Cardiac septum (tissue), 1 donor: Measurements from ENCODE around the gene MRPL22. TPM values are rescaled to one million over a fixed set of nuclear protein-coding genes. Genes with fewer than 3 reads are reported as not detected.
"Not testable (repeated sequence)": the region's sequence is repeated elsewhere in the genome, so short reads cannot be mapped to it uniquely, and the experiment has no call there.

Experiments used
- DNase-seq: peaks from one replicate; pipeline ENCODE4 v3.0.0-alpha.2; 2020; ENCODE audit warnings: low spot score
- intact Hi-C: fragments of 100-400 bp; cut with DNase I; formaldehyde crosslinking; loops from one replicate; pipeline ENCODE4 v1.14.0; 2022
- total RNA-seq: library from RNA; stranded (reverse); fragmentation: NEBNext Ultra II Directional; extraction: Animal tissue kit (Norgen Biotek cat#: 25700); gene quantifications from one replicate; pipeline ENCODE4 v1.2.1, GENCODE V29; 2021
- donor health status: DM: no; HTN: no; CAD: no.

The MRPL22 gene
- total RNA-seq, 1 donor from 2014 or later: 60.8 TPM

GRCh38 chr5:154977409-154977808 is 36.5 kb downstream of the MRPL22 start:
- intact Hi-C loops: no loop called here
- no peak for DNase-seq

GRCh38 chr5:154978294-154978693 is 37.4 kb downstream of the MRPL22 start:
- intact Hi-C loops, DNase-seq: not testable (repeated sequence)

- DNase-seq: no peak
- intact Hi-C loops: no loop called here
Measured at GRCh38 chr5:154984946-154985516, 44.2 kb downstream of the MRPL22 start.

- DNase-seq: no peak
- intact Hi-C loops: no loop called here
Measured at GRCh38 chr5:154986151-154986550, 45.3 kb downstream of the MRPL22 start.

GRCh38 chr5:154989626-154990025 is 48.8 kb downstream of the MRPL22 start:
- DNase-seq: no peak
- intact Hi-C loops: no loop called here

GRCh38 chr5:154993461-154993860 is 52.6 kb downstream of the MRPL22 start:
- intact Hi-C loops: no loop called here
- DNase-seq: no peak

- DNase-seq: no peak
- intact Hi-C loops: no loop called here
Measured at GRCh38 chr5:154995679-154996078, 54.8 kb downstream of the MRPL22 start.

GRCh38 chr5:154997746-154998145 is 56.9 kb downstream of the MRPL22 start:
- intact Hi-C loops: no loop called here
- DNase-seq: no peak

GRCh38 chr5:154999865-155000264 is 59.0 kb downstream of the MRPL22 start:
- intact Hi-C loops: no loop called here
- no peak for DNase-seq

GRCh38 chr5:155001523-155001922 is 60.6 kb downstream of the MRPL22 start:
- no peak for DNase-seq
- intact Hi-C loops: no loop called here

- DNase-seq, intact Hi-C loops: not testable (repeated sequence)
Measured at GRCh38 chr5:155002722-155003121, 61.8 kb downstream of the MRPL22 start.

GRCh38 chr5:155004138-155004744 is 63.4 kb downstream of the MRPL22 start:
- DNase-seq: no peak
- intact Hi-C loops: no loop called here

- intact Hi-C loops, DNase-seq: not testable (repeated sequence)
Measured at GRCh38 chr5:155006265-155006664, 65.4 kb downstream of the MRPL22 start.

GRCh38 chr5:155008669-155009068 is 67.8 kb downstream of the MRPL22 start:
- intact Hi-C loops: no loop called here
- no peak for DNase-seq

- no peak for DNase-seq
- intact Hi-C loops: no loop called here
Measured at GRCh38 chr5:155010881-155011280, 70.0 kb downstream of the MRPL22 start.

GRCh38 chr5:155013526-155013925 is 72.7 kb downstream of the MRPL22 start, which contains the start of gene KIF4B:
Gene KIF4B (plus strand): TSS chr5:155013755. CDS start chr5:155013860, 105 bp downstream.
- intact Hi-C loops: no loop called here
- DNase-seq: no peak

- intact Hi-C loops: no loop called here
- DNase-seq: no peak
Measured at GRCh38 chr5:155015239-155015638, 74.4 kb downstream of the MRPL22 start.

GRCh38 chr5:155017610-155018009 is 76.7 kb downstream of the MRPL22 start:
- DNase-seq: no peak
- intact Hi-C loops: no loop called here
